Stimulated activated CD4-positive, alpha-beta T cell treated with anti-CD3 and anti-CD28 coated beads, Interleukin-12 subunit alpha, Interleukin-12 subunit beta, amount 100 ng/mL, for 24 hours (primary cell): Measurements from ENCODE around the gene CARD11.

Source experiments
- DNase-seq, 2 experiments: peaks; one replicate each; pipeline ENCODE4 v3.0.0-alpha.2; 2020; ENCODE audit warnings: low read depth in 2 of 2

Gene CARD11

GRCh38 chr7:3043544-3044371 is at the start of gene CARD11:
TSS of gene CARD11 (minus strand) at chr7:3043867. CDS start at chr7:2958506, 85,361 bp downstream.
- peak; percentile 28 to 55 for DNase-seq

GRCh38 chr7:3092468-3092867 is 48.8 kb upstream of the CARD11 start:
- DNase-seq = peak; percentile 30 to 59

- DNase-seq = no peak
These were observed 48.0 kb upstream of the CARD11 start for GRCh38 chr7:3091631-3092030.

GRCh38 chr7:3089493-3089892 is 45.8 kb upstream of the CARD11 start:
- DNase-seq = no peak

- no peak for DNase-seq
These were observed 43.6 kb upstream of the CARD11 start for GRCh38 chr7:3087243-3087755.

GRCh38 chr7:3083350-3083749 is 39.7 kb upstream of the CARD11 start:
- DNase-seq = no peak

- DNase-seq = no peak
These were observed 39.2 kb upstream of the CARD11 start for GRCh38 chr7:3082831-3083230.

GRCh38 chr7:3082386-3082785 is 38.7 kb upstream of the CARD11 start:
- no peak for DNase-seq

- DNase-seq = no peak
These were observed 36.4 kb upstream of the CARD11 start for GRCh38 chr7:3080106-3080505.

GRCh38 chr7:3078514-3078913 is 34.8 kb upstream of the CARD11 start:
- no peak for DNase-seq

- no peak for DNase-seq
These were observed 33.0 kb upstream of the CARD11 start for GRCh38 chr7:3076700-3077099.

GRCh38 chr7:3076163-3076562 is 32.5 kb upstream of the CARD11 start:
- no peak for DNase-seq

GRCh38 chr7:3075441-3075840 is 31.8 kb upstream of the CARD11 start:
- no peak for DNase-seq

GRCh38 chr7:3074459-3074821 is 30.8 kb upstream of the CARD11 start:
- DNase-seq = no peak

GRCh38 chr7:3073763-3074458 is 30.2 kb upstream of the CARD11 start:
- no peak for DNase-seq

- DNase-seq = no peak
These were observed 27.2 kb upstream of the CARD11 start for GRCh38 chr7:3070908-3071307.

GRCh38 chr7:3069771-3070449 is 26.2 kb upstream of the CARD11 start:
- no peak for DNase-seq

GRCh38 chr7:3068530-3068929 is 24.9 kb upstream of the CARD11 start:
- no peak for DNase-seq

GRCh38 chr7:3067606-3068380 is 24.1 kb upstream of the CARD11 start:
- no peak for DNase-seq

GRCh38 chr7:3067193-3067592 is 23.5 kb upstream of the CARD11 start:
- no peak for DNase-seq

GRCh38 chr7:3066506-3066905 is 22.8 kb upstream of the CARD11 start:
- DNase-seq = no peak

GRCh38 chr7:3065724-3066143 is 22.1 kb upstream of the CARD11 start:
- peak; percentile 32 to 56 for DNase-seq
